ENCODE results near the gene SAMMSON.

The SAMMSON gene

GRCh38 chr3:70011582-70011981 is 12.0 kb downstream of the SAMMSON start:
- no peak for DNase-seq (ENCODE audit: low spot score)

GRCh38 chr3:70020906-70021660 is 21.6 kb downstream of the SAMMSON start:
- no peak for DNase-seq (ENCODE audit: low spot score)

DNA sequence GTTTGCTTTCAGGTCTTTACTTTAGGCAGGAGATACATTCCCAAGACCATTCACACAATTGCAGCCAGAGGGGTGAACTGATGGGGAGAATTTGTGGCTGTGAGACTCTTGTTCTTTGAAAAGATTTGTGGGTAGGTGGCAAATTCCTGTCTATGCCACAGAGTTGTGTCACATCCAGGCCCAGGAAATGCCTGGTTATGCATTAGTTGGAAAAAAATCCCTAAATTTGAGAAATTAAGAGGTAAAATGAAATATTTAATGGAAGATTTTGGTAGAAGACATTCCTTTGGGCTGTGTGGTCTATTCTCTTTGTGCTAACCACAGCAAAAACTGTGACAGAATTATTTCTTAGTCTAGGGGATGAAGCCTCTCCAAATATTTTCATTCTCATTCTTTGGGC is 28.8 kb downstream of the SAMMSON start:
- no peak for DNase-seq (ENCODE audit: low spot score)

DNA sequence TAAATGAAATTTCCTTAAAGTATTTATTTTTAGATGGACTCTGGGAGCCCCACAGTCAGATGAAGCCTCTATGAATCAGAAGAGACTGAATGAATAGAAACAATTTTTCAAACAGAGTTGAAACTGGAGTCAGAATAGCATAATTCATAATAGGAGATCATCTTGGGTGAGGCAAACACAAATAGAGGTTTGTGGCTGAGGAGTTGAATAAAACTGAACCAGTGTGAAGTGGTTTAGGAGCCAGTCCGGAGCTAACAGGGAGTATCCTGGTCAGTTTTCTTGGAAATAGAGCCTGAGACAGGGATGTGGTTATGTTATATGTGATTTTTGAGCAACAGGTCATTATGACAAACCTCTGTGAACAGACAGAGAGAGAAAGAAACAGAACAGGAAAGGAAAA is 39.2 kb downstream of the SAMMSON start:
- no peak for DNase-seq (ENCODE audit: low spot score)

DNA sequence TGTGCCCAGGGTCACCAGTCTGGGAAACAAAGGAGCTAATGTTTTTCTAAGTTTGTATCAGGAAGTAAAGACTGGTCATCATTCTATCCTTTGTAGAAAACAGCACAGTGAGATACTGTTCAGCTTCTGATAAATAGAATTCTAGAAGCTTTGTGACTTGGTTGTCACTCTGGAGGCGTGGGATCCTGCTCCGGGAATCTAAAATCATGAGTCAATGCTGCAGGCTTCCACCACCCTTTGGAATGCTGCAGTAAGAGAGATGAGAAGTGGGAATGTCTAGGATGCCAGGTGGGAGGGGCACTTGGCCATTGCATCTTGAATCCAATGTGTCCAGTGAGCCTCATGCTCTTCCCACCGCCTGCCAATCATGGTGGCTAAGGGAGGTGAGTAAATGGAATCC is 40.9 kb downstream of the SAMMSON start:
- DNase-seq (ENCODE audit: low spot score), result no peak

GRCh38 chr3:70042641-70043040 is 43.1 kb downstream of the SAMMSON start:
- no peak for DNase-seq (ENCODE audit: low spot score)

- DNase-seq (ENCODE audit: low spot score), result no peak
Observed at GRCh38 chr3:70049761-70050160, 50.2 kb downstream of the SAMMSON start.

- no peak for DNase-seq (ENCODE audit: low spot score)
Observed at GRCh38 chr3:70053293-70053692, 53.8 kb downstream of the SAMMSON start.

DNA sequence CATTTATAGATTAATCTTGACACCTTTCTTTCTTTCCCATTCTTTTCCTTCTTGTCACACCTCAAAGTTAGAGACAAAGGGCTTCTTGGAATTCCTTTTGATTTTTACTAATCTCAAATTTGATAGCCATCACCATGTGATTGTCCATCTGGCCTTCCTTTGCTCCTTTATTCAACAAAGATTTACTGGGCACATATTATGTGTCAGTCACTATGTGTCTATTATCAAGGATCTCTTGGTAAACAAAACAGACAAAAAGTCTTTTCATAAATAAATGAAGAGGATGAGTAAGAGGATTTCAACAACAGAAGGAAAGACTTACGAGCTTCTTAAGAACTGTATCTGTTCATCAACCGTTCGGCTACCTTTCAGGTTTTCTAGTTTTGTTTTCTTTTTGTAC is 56.5 kb downstream of the SAMMSON start:
- no peak for DNase-seq (ENCODE audit: low spot score)

GRCh38 chr3:70057426-70057825 is 57.9 kb downstream of the SAMMSON start:
- no peak for DNase-seq (ENCODE audit: low spot score)

DNA sequence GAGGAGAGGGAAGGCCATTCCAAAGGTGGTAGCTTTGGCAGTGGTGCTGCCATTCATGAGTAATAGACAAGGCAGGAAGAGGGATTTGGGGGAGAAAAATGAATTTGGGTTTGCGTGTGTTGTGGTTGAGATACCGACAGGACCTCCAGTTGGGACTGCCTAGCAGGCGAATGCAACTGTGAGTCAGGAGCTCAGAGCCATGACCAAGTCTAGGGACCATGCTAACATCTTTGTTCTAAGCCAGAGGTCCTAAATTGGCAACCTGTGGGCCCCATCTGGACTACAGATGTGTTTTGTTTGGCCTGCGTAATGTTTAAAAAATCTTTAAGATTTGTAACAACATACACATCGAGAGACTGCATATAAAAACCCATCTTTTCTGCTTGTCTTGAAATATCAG is 61.6 kb downstream of the SAMMSON start:
- no peak for DNase-seq (ENCODE audit: low spot score)

DNA sequence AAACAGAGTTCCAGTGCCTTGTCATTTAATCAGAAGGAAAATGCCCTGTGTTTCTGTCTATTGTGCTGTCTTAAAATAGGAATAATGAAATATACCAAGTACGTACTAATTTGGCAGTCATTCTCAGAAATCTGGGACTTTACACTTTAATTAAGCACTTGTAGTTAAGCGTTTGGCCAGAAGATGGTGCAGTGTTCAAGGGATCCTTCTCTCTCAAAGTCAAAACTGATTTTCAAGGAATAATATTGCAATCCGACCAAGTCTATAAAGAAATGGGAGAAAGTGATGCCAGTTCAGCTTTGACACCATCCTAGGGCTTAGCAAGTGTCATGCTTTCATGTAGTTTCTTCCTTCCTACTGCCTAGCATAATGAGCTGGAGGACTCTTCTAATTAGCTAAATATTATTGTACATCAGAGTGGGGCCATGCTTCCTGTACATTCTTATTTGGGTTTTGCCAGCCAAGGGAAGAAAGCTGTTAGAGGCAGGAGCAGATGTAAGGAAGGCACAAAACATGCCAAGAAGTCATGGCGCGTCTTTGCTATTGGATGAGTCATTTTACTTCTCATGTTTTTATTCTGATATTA is 64.8 kb downstream of the SAMMSON start:
- DNase-seq (ENCODE audit: low spot score), result no peak

GRCh38 chr3:70065696-70066253 is 66.2 kb downstream of the SAMMSON start:
- no peak for DNase-seq (ENCODE audit: low spot score)

DNA sequence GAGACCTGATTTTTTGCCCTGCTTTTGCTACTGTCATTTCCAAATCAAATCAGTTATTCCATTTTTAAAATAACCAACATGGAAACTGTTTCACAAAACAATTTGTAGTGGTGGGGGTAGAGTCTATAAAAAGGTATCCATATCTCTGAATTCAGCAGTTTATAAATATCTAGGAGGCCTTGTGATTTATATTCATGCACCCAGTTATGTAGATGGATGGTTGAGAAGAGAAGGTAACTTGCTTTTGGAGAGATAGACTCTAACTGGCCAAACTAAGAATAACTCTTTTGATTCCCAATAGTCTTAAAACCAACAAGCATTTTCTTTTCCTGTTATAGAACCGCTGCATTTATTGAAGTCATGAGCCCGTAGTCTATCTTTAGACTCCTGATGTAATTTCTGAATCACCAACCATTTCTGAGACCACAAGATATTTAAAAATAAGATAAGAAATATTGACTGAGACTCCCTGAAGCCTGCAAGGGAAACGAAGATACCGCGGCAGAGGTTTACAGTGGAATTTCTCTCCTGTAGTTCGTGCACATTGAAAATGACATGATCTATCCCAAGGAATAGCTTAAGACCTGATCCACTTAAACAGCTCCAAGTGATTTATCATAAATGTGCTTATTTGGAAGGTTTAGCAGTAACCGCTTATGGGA is 68.5 kb downstream of the SAMMSON start:
- DNase-seq (ENCODE audit: low spot score), result no peak

DNA sequence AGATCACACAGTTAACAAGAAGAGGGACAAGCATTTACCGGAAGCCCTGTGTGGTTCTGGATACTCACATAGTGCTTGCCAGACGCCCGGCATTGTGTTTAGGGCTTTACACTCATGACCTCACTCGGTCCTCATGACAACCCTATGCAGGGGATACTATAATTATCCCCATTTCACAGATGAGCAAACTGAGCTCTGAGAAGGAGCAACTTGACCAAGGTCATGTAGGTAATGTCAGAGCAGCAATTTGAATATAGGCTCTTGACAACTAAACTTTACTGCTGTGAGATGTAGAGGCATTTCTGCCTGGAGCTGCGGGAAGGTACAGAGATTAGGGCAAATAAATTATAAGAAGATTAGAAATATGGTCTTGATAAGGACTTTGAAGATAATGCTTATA is 70.0 kb downstream of the SAMMSON start:
- no peak for DNase-seq (ENCODE audit: low spot score)

- DNase-seq (ENCODE audit: low spot score), result no peak
Observed at GRCh38 chr3:70071138-70071537, 71.6 kb downstream of the SAMMSON start.

DNA sequence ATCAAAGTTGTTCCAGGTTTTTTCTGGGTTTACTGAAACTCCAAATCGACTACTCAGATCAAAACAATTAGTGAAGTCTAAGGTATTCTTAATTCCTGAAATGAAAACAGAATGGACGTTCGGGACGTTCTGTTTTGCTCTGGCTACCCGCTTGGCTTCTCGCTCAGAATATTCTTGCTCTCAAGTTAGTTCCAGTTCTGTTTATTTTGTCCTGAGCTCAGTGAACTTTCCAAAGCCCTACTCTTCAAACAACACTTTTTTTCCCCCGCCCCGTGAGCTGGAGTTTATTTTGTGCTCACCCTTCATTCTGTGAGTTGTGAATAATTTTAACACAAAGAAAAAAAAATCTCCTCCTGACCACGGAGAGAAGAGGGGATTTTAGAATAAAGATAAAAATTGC is 72.6 kb downstream of the SAMMSON start:
- no peak for DNase-seq (ENCODE audit: low spot score)

DNA sequence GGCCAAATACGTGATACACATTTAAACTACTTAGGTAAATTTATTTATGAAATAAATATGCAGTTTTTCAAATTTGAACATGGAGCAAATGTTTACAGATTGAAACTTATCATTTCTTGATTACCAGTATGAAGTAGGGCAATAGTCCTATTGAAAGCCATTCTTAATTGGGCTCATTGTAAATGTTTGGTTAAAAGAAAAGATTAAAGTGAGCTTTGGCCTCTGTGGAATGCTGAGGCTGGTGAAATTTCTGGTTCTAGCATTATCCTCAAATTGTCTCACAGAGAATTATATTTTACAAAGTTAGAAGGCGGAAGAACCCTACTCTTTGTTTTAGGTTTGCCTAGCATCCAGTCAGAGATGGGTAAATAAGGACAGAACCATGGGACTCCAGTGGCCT is 73.2 kb downstream of the SAMMSON start:
- no peak for DNase-seq (ENCODE audit: low spot score)

GRCh38 chr3:70075101-70075500 is 75.6 kb downstream of the SAMMSON start:
- DNase-seq (ENCODE audit: low spot score), result no peak

GRCh38 chr3:70076396-70076795 is 76.9 kb downstream of the SAMMSON start:
- DNase-seq (ENCODE audit: low spot score), result no peak

DNA sequence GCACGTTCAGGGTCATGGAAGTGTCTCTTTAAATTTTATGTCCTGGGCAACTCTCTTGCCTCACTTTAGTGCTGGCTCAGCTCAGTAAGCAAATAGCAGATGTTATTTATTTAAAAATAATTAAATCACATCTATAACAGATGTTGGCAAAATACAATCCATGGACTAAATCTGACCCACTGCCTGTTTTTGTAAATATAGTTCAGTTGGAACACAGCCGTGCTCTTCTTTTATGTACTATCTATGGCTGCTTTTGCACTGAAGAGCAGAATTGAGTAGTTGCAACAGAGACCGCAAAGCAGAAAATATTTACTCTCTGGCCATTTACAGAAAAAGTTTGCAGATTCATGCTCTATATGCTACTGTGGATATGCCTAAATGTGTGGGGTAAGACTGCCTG is 79.2 kb downstream of the SAMMSON start:
- DNase-seq (ENCODE audit: low spot score), result no peak

- DNase-seq (ENCODE audit: low spot score), result no peak
Observed at GRCh38 chr3:70085613-70086012, 86.1 kb downstream of the SAMMSON start.

- DNase-seq (ENCODE audit: low spot score), result no peak
Observed at GRCh38 chr3:70086336-70086735, 86.8 kb downstream of the SAMMSON start.

Measured in hematopoietic multipotent progenitor cell treated with erythropoietin and hydrocortisone succinate and interleukin-3 and kit ligand, for 17 days (in vitro differentiated cells).